ENCODE results near the gene GUCY1A1.

Gene GUCY1A1

DNA sequence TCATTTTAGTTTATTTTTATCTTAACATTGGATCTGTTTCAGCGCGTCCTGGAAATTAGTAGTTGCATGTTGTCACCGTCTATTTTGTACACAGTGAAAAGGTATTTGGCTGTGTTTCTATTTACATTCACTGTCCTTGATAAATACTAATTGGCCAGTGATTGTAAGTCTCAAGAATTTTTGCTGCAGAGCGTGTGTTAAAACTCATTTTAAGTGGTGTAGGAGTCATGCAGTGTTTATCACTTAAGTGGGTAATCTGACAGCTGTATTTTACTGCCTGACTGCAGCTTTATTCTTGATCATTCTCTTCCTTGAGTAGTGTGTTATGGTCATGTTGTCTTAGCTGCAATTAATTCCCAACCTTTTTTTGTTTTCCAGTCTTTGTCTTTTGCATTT, 9.8 kb downstream of the GUCY1A1 start (continued):
- TF ChIP-seq, protein P1, sequence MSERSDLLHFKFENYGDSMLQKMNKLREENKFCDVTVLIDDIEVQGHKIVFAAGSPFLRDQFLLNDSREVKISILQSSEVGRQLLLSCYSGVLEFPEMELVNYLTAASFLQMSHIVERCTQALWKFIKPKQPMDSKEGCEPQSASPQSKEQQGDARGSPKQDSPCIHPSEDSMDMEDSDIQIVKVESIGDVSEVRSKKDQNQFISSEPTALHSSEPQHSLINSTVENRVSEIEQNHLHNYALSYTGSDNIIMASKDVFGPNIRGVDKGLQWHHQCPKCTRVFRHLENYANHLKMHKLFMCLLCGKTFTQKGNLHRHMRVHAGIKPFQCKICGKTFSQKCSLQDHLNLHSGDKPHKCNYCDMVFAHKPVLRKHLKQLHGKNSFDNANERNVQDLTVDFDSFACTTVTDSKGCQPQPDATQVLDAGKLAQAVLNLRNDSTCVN (tag by site-specific recombination; optimal IDR thresholded peaks at IDR 0.05) = no peak
- peak; percentile 52; the same call in 1 of the 2 replicates for TF ChIP-seq KLF8 (tag by site-specific recombination; IDR thresholded peaks at IDR 0.05)
- TF ChIP-seq ZNF610 (tag by site-specific recombination; IDR thresholded peaks at IDR 0.05; ENCODE audit: borderline replicate concordance) = no peak
- TF ChIP-seq ZNF677 (tag by site-specific recombination; IDR thresholded peaks at IDR 0.05) = no peak
- TF ChIP-seq ZNF266 (tag by site-specific recombination; IDR thresholded peaks at IDR 0.05; ENCODE audit: low read depth) = no peak
- TF ChIP-seq, protein P2, sequence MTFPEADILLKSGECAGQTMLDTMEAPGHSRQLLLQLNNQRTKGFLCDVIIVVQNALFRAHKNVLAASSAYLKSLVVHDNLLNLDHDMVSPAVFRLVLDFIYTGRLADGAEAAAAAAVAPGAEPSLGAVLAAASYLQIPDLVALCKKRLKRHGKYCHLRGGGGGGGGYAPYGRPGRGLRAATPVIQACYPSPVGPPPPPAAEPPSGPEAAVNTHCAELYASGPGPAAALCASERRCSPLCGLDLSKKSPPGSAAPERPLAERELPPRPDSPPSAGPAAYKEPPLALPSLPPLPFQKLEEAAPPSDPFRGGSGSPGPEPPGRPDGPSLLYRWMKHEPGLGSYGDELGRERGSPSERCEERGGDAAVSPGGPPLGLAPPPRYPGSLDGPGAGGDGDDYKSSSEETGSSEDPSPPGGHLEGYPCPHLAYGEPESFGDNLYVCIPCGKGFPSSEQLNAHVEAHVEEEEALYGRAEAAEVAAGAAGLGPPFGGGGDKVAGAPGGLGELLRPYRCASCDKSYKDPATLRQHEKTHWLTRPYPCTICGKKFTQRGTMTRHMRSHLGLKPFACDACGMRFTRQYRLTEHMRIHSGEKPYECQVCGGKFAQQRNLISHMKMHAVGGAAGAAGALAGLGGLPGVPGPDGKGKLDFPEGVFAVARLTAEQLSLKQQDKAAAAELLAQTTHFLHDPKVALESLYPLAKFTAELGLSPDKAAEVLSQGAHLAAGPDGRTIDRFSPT (tag by site-specific recombination; IDR thresholded peaks at IDR 0.05) = no peak
- no peak for TF ChIP-seq ZNF529 (tag by site-specific recombination; IDR thresholded peaks at IDR 0.05; ENCODE audit: insufficient replicate concordance)
- no peak for TF ChIP-seq ZBTB7A (tag by site-specific recombination; IDR thresholded peaks at IDR 0.05; ENCODE audit: low read depth)
- peak; percentile 34; the same call in 1 of the 2 replicates for TF ChIP-seq ZXDB (tag by site-specific recombination; IDR thresholded peaks at IDR 0.05)
- no peak for TF ChIP-seq ZNF558 (tag by site-specific recombination; IDR thresholded peaks at IDR 0.05)

DNA sequence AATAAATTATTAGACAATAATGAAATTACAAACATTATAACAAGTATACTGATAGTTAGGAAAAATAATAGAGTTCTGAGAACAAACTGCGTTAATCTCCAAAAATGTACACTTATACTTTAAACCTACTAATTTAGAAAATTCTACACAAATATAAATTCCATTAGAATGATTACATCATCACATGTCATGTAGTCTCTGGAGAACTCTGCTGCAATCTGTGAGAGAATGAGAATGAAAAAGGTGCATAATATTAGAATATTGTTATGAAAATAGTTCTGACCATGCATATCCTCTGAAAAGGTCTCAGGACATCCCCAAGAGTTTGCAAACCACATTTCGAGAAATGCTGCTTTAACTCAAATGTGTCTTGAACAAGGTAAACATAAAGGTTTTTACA, 11.4 kb downstream of the GUCY1A1 start:
- Histone ChIP-seq H3K27ac (ENCODE audit: extremely low read depth, low read depth, low read length) (no peak overlapping the region), H3K4me3 (ENCODE audit: low read depth, low read length) (no peak overlapping the region), H3K36me3 (ENCODE audit: control insufficient read depth in 2 of 2, insufficient read depth in 1 of 2, low read length in 2 of 2) (no peaks in the 10 kb centered on the region), H3K4me1 (ENCODE audit: control insufficient read depth, insufficient read depth, low read length) (peaks cover 9% of the 10 kb centered on the region; the same call in 1 of the 2 replicates), H3K9me3 (ENCODE audit: control insufficient read depth, insufficient read depth, low read depth, low read length) (no peaks in the 10 kb centered on the region)
- TF ChIP-seq, protein P3, sequence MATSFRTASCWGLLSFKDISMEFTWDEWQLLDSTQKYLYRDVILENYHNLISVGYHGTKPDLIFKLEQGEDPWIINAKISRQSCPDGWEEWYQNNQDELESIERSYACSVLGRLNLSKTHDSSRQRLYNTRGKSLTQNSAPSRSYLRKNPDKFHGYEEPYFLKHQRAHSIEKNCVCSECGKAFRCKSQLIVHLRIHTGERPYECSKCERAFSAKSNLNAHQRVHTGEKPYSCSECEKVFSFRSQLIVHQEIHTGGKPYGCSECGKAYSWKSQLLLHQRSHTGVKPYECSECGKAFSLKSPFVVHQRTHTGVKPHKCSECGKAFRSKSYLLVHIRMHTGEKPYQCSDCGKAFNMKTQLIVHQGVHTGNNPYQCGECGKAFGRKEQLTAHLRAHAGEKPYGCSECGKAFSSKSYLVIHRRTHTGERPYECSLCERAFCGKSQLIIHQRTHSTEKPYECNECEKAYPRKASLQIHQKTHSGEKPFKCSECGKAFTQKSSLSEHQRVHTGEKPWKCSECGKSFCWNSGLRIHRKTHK (tag by site-specific recombination; IDR thresholded peaks at IDR 0.05) = no peak
- TF ChIP-seq, protein P4, sequence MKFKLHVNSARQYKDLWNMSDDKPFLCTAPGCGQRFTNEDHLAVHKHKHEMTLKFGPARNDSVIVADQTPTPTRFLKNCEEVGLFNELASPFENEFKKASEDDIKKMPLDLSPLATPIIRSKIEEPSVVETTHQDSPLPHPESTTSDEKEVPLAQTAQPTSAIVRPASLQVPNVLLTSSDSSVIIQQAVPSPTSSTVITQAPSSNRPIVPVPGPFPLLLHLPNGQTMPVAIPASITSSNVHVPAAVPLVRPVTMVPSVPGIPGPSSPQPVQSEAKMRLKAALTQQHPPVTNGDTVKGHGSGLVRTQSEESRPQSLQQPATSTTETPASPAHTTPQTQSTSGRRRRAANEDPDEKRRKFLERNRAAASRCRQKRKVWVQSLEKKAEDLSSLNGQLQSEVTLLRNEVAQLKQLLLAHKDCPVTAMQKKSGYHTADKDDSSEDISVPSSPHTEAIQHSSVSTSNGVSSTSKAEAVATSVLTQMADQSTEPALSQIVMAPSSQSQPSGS (tag by site-specific recombination; IDR thresholded peaks at IDR 0.05; ENCODE audit: low read depth) = peak; percentile 69
- POLR2A ChIA-PET = no interaction called here
- CTCF ChIA-PET = no interaction called here

DNA sequence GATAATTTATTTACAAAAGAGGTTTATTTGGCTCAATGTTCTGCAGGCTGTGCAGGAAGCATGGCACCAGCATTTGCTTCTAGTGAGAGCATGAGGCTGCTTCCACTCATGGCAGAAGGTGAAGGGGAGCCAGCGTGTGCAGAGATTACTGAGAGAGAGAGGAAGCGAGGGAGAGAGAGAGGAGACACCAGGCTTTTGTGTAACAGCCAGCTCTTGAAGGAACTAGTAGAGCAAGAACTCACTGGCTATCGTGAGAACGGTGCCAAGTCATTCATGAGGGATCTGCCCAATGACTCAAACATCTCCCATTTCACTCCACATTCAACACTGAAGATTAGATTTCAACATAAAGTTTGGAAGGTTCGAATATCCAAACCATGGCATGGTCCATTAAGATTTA, 12.7 kb downstream of the GUCY1A1 start:
- POLR2A ChIA-PET = no interaction called here
- H3K4me1 ChIP-seq (ENCODE audit: control insufficient read depth, insufficient read depth, low read length) = peaks cover 9% of the 10 kb centered on the region; the same call in 1 of the 2 replicates
- no peaks in the 10 kb centered on the region for H3K9me3 ChIP-seq (ENCODE audit: control insufficient read depth, insufficient read depth, low read depth, low read length)
- TF ChIP-seq WT1 (tag by site-specific recombination; IDR thresholded peaks at IDR 0.05) (0 out of 2 replicates have a peak, but pooled peaks have one; percentile 9), SP2 (tag by site-specific recombination; IDR thresholded peaks at IDR 0.05) (no peak), ZNF621 (tag by site-specific recombination; IDR thresholded peaks at IDR 0.05) (no peak), ZNF549 (tag by site-specific recombination; IDR thresholded peaks at IDR 0.05) (no peak), KLF1 (tag by site-specific recombination; IDR thresholded peaks at IDR 0.05) (no peak), ZBTB8A (tag by site-specific recombination; IDR thresholded peaks at IDR 0.05) (no peak), PRDM1 (tag by site-specific recombination; IDR thresholded peaks at IDR 0.05) (peak; percentile 75), ZEB2 (tag by site-specific recombination; IDR thresholded peaks at IDR 0.05) (peak; percentile 29; the same call in 1 of the 2 replicates), ZNF558 (tag by site-specific recombination; IDR thresholded peaks at IDR 0.05) (0 out of 2 replicates have a peak, but pooled peaks have one; percentile 37), HOXC10 (CRISPR knock-in tag; IDR thresholded peaks at IDR 0.05) (no peak), SP7 (tag by site-specific recombination; IDR thresholded peaks at IDR 0.05) (peak; percentile 53; the same call in 1 of the 2 replicates)
- TF ChIP-seq, protein P5, sequence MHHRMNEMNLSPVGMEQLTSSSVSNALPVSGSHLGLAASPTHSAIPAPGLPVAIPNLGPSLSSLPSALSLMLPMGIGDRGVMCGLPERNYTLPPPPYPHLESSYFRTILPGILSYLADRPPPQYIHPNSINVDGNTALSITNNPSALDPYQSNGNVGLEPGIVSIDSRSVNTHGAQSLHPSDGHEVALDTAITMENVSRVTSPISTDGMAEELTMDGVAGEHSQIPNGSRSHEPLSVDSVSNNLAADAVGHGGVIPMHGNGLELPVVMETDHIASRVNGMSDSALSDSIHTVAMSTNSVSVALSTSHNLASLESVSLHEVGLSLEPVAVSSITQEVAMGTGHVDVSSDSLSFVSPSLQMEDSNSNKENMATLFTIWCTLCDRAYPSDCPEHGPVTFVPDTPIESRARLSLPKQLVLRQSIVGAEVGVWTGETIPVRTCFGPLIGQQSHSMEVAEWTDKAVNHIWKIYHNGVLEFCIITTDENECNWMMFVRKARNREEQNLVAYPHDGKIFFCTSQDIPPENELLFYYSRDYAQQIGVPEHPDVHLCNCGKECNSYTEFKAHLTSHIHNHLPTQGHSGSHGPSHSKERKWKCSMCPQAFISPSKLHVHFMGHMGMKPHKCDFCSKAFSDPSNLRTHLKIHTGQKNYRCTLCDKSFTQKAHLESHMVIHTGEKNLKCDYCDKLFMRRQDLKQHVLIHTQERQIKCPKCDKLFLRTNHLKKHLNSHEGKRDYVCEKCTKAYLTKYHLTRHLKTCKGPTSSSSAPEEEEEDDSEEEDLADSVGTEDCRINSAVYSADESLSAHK (tag by site-specific recombination; IDR thresholded peaks at IDR 0.05) = 0 out of 2 replicates have a peak, but pooled peaks have one; percentile 29
- TF ChIP-seq, protein P6, sequence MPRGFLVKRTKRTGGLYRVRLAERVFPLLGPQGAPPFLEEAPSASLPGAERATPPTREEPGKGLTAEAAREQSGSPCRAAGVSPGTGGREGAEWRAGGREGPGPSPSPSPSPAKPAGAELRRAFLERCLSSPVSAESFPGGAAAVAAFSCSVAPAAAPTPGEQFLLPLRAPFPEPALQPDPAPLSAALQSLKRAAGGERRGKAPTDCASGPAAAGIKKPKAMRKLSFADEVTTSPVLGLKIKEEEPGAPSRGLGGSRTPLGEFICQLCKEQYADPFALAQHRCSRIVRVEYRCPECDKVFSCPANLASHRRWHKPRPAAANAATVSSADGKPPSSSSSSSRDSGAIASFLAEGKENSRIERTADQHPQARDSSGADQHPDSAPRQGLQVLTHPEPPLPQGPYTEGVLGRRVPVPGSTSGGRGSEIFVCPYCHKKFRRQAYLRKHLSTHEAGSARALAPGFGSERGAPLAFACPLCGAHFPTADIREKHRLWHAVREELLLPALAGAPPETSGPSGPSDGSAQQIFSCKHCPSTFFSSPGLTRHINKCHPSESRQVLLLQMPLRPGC (tag by site-specific recombination; IDR thresholded peaks at IDR 0.05) = no peak

More for the DNA sequence above, 12.7 kb downstream of the GUCY1A1 start:
- Histone ChIP-seq H3K4me3 (ENCODE audit: low read depth, low read length) (no peak overlapping the region), H3K27ac (ENCODE audit: extremely low read depth, low read depth, low read length) (no peak overlapping the region), H3K36me3 (ENCODE audit: control insufficient read depth in 2 of 2, insufficient read depth in 1 of 2, low read length in 2 of 2) (no peaks in the 10 kb centered on the region)
- CTCF ChIA-PET = no interaction called here

Data from HEK293 (cell line).